ENCODE measurements around the gene ZNF774.

ZNF774 gene

GRCh38 chr15:90352107-90352893, at the start of gene ZNF774 (continued):
- no peak for TF ChIP-seq ZNF155 (tag by site-specific recombination; IDR thresholded peaks at IDR 0.05)
- no peak for TF ChIP-seq RBAK (tag by site-specific recombination; IDR thresholded peaks at IDR 0.05)
- no peak for TF ChIP-seq SALL2 (tag by site-specific recombination; IDR thresholded peaks at IDR 0.05; ENCODE audit: borderline replicate concordance)
- TF ChIP-seq ZNF544 (tag by site-specific recombination; IDR thresholded peaks at IDR 0.05), result no peak
- TF ChIP-seq ZNF311 (tag by site-specific recombination; IDR thresholded peaks at IDR 0.05; ENCODE audit: borderline replicate concordance), result no peak
- TF ChIP-seq, protein P1, sequence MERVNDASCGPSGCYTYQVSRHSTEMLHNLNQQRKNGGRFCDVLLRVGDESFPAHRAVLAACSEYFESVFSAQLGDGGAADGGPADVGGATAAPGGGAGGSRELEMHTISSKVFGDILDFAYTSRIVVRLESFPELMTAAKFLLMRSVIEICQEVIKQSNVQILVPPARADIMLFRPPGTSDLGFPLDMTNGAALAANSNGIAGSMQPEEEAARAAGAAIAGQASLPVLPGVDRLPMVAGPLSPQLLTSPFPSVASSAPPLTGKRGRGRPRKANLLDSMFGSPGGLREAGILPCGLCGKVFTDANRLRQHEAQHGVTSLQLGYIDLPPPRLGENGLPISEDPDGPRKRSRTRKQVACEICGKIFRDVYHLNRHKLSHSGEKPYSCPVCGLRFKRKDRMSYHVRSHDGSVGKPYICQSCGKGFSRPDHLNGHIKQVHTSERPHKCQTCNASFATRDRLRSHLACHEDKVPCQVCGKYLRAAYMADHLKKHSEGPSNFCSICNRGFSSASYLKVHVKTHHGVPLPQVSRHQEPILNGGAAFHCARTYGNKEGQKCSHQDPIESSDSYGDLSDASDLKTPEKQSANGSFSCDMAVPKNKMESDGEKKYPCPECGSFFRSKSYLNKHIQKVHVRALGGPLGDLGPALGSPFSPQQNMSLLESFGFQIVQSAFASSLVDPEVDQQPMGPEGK (tag by site-specific recombination; IDR thresholded peaks at IDR 0.05), result peak; percentile 90
- no peak for TF ChIP-seq ATF2 (tag by site-specific recombination; IDR thresholded peaks at IDR 0.05; ENCODE audit: low read depth)
- peak; percentile 36; the same call in 1 of the 2 replicates for TF ChIP-seq ZXDB (tag by site-specific recombination; IDR thresholded peaks at IDR 0.05)
- peak; percentile 67 for TF ChIP-seq ZNF341 (tag by site-specific recombination; IDR thresholded peaks at IDR 0.05; ENCODE audit: low read depth)
- TF ChIP-seq HOXA7 (CRISPR knock-in tag; IDR thresholded peaks at IDR 0.05; ENCODE audit: borderline replicate concordance), result no peak
- TF ChIP-seq ZNF366 (tag by site-specific recombination; conservative IDR thresholded peaks at IDR 0.05), result no peak
- TF ChIP-seq ZNF626 (tag by site-specific recombination; IDR thresholded peaks at IDR 0.05), result no peak
- no peak for TF ChIP-seq ZNF16 (tag by site-specific recombination; IDR thresholded peaks at IDR 0.05; ENCODE audit: low read depth)
- TF ChIP-seq ZNF223 (tag by site-specific recombination; IDR thresholded peaks at IDR 0.05), result no peak
- no peak for TF ChIP-seq ZNF658 (tag by site-specific recombination; IDR thresholded peaks at IDR 0.05)
- no peak for TF ChIP-seq ZNF354C (tag by site-specific recombination; IDR thresholded peaks at IDR 0.05; ENCODE audit: borderline replicate concordance, low read depth)
- no peak for TF ChIP-seq ZNF350 (tag by site-specific recombination; IDR thresholded peaks at IDR 0.05)
- no peak for TF ChIP-seq TRIM28 (IDR thresholded peaks at IDR 0.05; ENCODE audit: borderline replicate concordance, low read length)
- TF ChIP-seq, protein P2, sequence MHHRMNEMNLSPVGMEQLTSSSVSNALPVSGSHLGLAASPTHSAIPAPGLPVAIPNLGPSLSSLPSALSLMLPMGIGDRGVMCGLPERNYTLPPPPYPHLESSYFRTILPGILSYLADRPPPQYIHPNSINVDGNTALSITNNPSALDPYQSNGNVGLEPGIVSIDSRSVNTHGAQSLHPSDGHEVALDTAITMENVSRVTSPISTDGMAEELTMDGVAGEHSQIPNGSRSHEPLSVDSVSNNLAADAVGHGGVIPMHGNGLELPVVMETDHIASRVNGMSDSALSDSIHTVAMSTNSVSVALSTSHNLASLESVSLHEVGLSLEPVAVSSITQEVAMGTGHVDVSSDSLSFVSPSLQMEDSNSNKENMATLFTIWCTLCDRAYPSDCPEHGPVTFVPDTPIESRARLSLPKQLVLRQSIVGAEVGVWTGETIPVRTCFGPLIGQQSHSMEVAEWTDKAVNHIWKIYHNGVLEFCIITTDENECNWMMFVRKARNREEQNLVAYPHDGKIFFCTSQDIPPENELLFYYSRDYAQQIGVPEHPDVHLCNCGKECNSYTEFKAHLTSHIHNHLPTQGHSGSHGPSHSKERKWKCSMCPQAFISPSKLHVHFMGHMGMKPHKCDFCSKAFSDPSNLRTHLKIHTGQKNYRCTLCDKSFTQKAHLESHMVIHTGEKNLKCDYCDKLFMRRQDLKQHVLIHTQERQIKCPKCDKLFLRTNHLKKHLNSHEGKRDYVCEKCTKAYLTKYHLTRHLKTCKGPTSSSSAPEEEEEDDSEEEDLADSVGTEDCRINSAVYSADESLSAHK (tag by site-specific recombination; IDR thresholded peaks at IDR 0.05), result no peak
- TF ChIP-seq KLF7 (tag by site-specific recombination; IDR thresholded peaks at IDR 0.05; ENCODE audit: borderline replicate concordance), result peak; percentile 32; the same call in 1 of the 2 replicates
- TF ChIP-seq ZNF561 (tag by site-specific recombination; IDR thresholded peaks at IDR 0.05; ENCODE audit: borderline replicate concordance), result 0 out of 2 replicates have a peak, but pooled peaks have one; percentile 65
- no peak for TF ChIP-seq ZNF114 (tag by site-specific recombination; IDR thresholded peaks at IDR 0.05)
- TF ChIP-seq ZBTB8A (tag by site-specific recombination; IDR thresholded peaks at IDR 0.05), result peak; percentile 47
- TF ChIP-seq GLI4 (tag by site-specific recombination; IDR thresholded peaks at IDR 0.05), result no peak
- TF ChIP-seq ZSCAN16 (tag by site-specific recombination; IDR thresholded peaks at IDR 0.05), result no peak
- no peak for TF ChIP-seq ZNF549 (tag by site-specific recombination; IDR thresholded peaks at IDR 0.05)
- no peak for TF ChIP-seq ZFP41 (tag by site-specific recombination; IDR thresholded peaks at IDR 0.05; ENCODE audit: borderline replicate concordance)
- no peak for TF ChIP-seq ZNF214 (tag by site-specific recombination; IDR thresholded peaks at IDR 0.05; ENCODE audit: borderline replicate concordance)
- TF ChIP-seq ZNF175 (tag by site-specific recombination; IDR thresholded peaks at IDR 0.05), result no peak
- no peak for TF ChIP-seq ZNF10 (tag by site-specific recombination; IDR thresholded peaks at IDR 0.05)
- TF ChIP-seq KLF16 (tag by site-specific recombination; IDR thresholded peaks at IDR 0.05), result peak; percentile 76
- peak; percentile 69 for TF ChIP-seq SP7 (tag by site-specific recombination; IDR thresholded peaks at IDR 0.05)
- no peak for TF ChIP-seq ZNF660 (tag by site-specific recombination; IDR thresholded peaks at IDR 0.05)
- no peak for TF ChIP-seq REPIN1 (tag by site-specific recombination; IDR thresholded peaks at IDR 0.05; ENCODE audit: low read depth)
- no peak for TF ChIP-seq ZNF776 (tag by site-specific recombination; IDR thresholded peaks at IDR 0.05; ENCODE audit: borderline replicate concordance)
- no peak for TF ChIP-seq ZNF514 (tag by site-specific recombination; IDR thresholded peaks at IDR 0.05)
- TF ChIP-seq ZNF202 (tag by site-specific recombination; IDR thresholded peaks at IDR 0.05; ENCODE audit: borderline replicate concordance), result no peak
